Measurements from ENCODE around the gene DRG2. TPM values are rescaled to one million over a fixed set of nuclear protein-coding genes. Genes with fewer than 3 reads are reported as not detected.

The DRG2 gene
- total and polyA plus RNA-seq, 2 of the 13 experiments (the other 11 are each of a cell fraction or from before 2014, with no cell fraction given), result 20.1 to 26.6 TPM

- TF ChIP-seq, protein P1, sequence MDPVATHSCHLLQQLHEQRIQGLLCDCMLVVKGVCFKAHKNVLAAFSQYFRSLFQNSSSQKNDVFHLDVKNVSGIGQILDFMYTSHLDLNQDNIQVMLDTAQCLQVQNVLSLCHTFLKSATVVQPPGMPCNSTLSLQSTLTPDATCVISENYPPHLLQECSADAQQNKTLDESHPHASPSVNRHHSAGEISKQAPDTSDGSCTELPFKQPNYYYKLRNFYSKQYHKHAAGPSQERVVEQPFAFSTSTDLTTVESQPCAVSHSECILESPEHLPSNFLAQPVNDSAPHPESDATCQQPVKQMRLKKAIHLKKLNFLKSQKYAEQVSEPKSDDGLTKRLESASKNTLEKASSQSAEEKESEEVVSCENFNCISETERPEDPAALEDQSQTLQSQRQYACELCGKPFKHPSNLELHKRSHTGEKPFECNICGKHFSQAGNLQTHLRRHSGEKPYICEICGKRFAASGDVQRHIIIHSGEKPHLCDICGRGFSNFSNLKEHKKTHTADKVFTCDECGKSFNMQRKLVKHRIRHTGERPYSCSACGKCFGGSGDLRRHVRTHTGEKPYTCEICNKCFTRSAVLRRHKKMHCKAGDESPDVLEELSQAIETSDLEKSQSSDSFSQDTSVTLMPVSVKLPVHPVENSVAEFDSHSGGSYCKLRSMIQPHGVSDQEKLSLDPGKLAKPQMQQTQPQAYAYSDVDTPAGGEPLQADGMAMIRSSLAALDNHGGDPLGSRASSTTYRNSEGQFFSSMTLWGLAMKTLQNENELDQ (CRISPR knock-in tag; IDR thresholded peaks at IDR 0.05; ENCODE audit: borderline replicate concordance), result no peak
- TF ChIP-seq ZNF878 (CRISPR knock-in tag; IDR thresholded peaks at IDR 0.05) (peak; percentile 91; the same call in 1 of the 2 replicates), ZNF484 (CRISPR knock-in tag; IDR thresholded peaks at IDR 0.05; ENCODE audit: borderline replicate concordance, low read depth) (no peak), GATAD2A (CRISPR knock-in tag; IDR thresholded peaks at IDR 0.05) (peak; percentile 95), ZNF883 (CRISPR knock-in tag; IDR thresholded peaks at IDR 0.05; ENCODE audit: not compliant biosample characterization) (peak; percentile 40), ZNF749 (CRISPR knock-in tag; IDR thresholded peaks at IDR 0.05; ENCODE audit: borderline replicate concordance) (peak; percentile 39; the same call in 1 of the 2 replicates), HNRNPK (IDR thresholded peaks at IDR 0.05; ENCODE audit: low read depth, low read length, poor library complexity, severe bottlenecking) (peak; percentile 15), ARID2 (CRISPR knock-in tag; IDR thresholded peaks at IDR 0.05; ENCODE audit: borderline replicate concordance) (peak; percentile 69; the same call in 1 of the 2 replicates), HNRNPL (IDR thresholded peaks at IDR 0.05; ENCODE audit: low read depth, low read length) (peak; percentile 93), ZNF121 (CRISPR knock-in tag; IDR thresholded peaks at IDR 0.05) (peak; percentile 98), MIER2 (CRISPR knock-in tag; IDR thresholded peaks at IDR 0.05) (peak; percentile 88), PRDM10 (CRISPR knock-in tag; IDR thresholded peaks at IDR 0.05; ENCODE audit: low read depth) (peak; percentile 79), ETV6 (CRISPR knock-in tag; conservative IDR thresholded peaks at IDR 0.05) (no peak; the same call in none of the 2 replicates), MLLT10 (CRISPR knock-in tag; IDR thresholded peaks at IDR 0.05) (no peak), CHD2 (IDR thresholded peaks at IDR 0.05; ENCODE audit: low read depth, low read length) (no peak), ZNF256 (CRISPR knock-in tag; conservative IDR thresholded peaks at IDR 0.05) (0 out of 2 replicates have a peak, but pooled peaks have one; percentile 50)
- TF ChIP-seq, protein P2, sequence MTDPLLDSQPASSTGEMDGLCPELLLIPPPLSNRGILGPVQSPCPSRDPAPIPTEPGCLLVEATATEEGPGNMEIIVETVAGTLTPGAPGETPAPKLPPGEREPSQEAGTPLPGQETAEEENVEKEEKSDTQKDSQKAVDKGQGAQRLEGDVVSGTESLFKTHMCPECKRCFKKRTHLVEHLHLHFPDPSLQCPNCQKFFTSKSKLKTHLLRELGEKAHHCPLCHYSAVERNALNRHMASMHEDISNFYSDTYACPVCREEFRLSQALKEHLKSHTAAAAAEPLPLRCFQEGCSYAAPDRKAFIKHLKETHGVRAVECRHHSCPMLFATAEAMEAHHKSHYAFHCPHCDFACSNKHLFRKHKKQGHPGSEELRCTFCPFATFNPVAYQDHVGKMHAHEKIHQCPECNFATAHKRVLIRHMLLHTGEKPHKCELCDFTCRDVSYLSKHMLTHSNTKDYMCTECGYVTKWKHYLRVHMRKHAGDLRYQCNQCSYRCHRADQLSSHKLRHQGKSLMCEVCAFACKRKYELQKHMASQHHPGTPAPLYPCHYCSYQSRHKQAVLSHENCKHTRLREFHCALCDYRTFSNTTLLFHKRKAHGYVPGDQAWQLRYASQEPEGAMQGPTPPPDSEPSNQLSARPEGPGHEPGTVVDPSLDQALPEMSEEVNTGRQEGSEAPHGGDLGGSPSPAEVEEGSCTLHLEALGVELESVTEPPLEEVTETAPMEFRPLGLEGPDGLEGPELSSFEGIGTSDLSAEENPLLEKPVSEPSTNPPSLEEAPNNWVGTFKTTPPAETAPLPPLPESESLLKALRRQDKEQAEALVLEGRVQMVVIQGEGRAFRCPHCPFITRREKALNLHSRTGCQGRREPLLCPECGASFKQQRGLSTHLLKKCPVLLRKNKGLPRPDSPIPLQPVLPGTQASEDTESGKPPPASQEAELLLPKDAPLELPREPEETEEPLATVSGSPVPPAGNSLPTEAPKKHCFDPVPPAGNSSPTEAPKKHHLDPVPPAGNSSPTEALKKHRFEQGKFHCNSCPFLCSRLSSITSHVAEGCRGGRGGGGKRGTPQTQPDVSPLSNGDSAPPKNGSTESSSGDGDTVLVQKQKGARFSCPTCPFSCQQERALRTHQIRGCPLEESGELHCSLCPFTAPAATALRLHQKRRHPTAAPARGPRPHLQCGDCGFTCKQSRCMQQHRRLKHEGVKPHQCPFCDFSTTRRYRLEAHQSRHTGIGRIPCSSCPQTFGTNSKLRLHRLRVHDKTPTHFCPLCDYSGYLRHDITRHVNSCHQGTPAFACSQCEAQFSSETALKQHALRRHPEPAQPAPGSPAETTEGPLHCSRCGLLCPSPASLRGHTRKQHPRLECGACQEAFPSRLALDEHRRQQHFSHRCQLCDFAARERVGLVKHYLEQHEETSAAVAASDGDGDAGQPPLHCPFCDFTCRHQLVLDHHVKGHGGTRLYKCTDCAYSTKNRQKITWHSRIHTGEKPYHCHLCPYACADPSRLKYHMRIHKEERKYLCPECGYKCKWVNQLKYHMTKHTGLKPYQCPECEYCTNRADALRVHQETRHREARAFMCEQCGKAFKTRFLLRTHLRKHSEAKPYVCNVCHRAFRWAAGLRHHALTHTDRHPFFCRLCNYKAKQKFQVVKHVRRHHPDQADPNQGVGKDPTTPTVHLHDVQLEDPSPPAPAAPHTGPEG (CRISPR knock-in tag; IDR thresholded peaks at IDR 0.05), result no peak
Measured at GRCh38 chr17:18087610-18088491, at the start of gene DRG2 (continued).

All from HepG2 (cell line).